ENCODE results near the gene SLC25A13. TPM values are rescaled to one million over a fixed set of nuclear protein-coding genes. Genes with fewer than 3 reads are reported as not detected.

SLC25A13 gene
- total RNA-seq, 1 experiment from 2014 or later = 77.2 TPM

- no peak for TF ChIP-seq ELF4 (CRISPR knock-in tag; IDR thresholded peaks at IDR 0.05; ENCODE audit: low read depth)
- no peak for TF ChIP-seq SOX15 (CRISPR knock-in tag; IDR thresholded peaks at IDR 0.05)
These were observed 9.3 kb upstream of the SLC25A13 start (continued) for GRCh38 chr7:96331233-96331632.

- H3K36me3 Mint-ChIP-seq = no peaks in the 10 kb centered on the region
- ChIA-PET CTCF (interaction anchor here (1.1 kb wide), 1 partner anchor 199 kb away, joined by 3 read pairs; no protein-coding TSS in a partner anchor), POLR2A (no interaction called here)
- peaks cover 14% of the 10 kb centered on the region for H3K9me3 Mint-ChIP-seq
- DNase-seq (ENCODE audit: low spot score) (no peak), ATAC-seq (no peak; the same call in 1 of the 2 replicates)
- no peak overlapping the region for H3K27ac Mint-ChIP-seq
- no peak overlapping the region for H3K4me3 Mint-ChIP-seq
- H3K4me1 Mint-ChIP-seq = peaks cover 7% of the 10 kb centered on the region; the same call in 1 of the 2 replicates
- peaks cover 3% of the 10 kb centered on the region; the same call in 1 of the 2 replicates for H3K27me3 Mint-ChIP-seq (ENCODE audit: low read depth)
- no peak for TF ChIP-seq ZMAT4 (CRISPR knock-in tag; IDR thresholded peaks at IDR 0.05)
- TF ChIP-seq ATF1 (CRISPR knock-in tag; IDR thresholded peaks at IDR 0.05) = no peak
- TF ChIP-seq SP1 (CRISPR knock-in tag; conservative IDR thresholded peaks at IDR 0.05) = no peak
- no peak for TF ChIP-seq MAX (CRISPR knock-in tag; IDR thresholded peaks at IDR 0.05)
- TF ChIP-seq CDX4 (CRISPR knock-in tag; IDR thresholded peaks at IDR 0.05; ENCODE audit: borderline replicate concordance) = no peak
- TF ChIP-seq NR3C1 (CRISPR knock-in tag; conservative IDR thresholded peaks at IDR 0.05; ENCODE audit: low read depth) = no peak
- TF ChIP-seq FOXP4 (CRISPR knock-in tag; IDR thresholded peaks at IDR 0.05) = no peak
These were observed 8.3 kb upstream of the SLC25A13 start for GRCh38 chr7:96330193-96330592.

GRCh38 chr7:96329241-96329640 is 7.3 kb upstream of the SLC25A13 start:
- ATAC-seq (no peak), DNase-seq (ENCODE audit: low spot score) (no peak)
- Mint-ChIP-seq H3K36me3 (no peaks in the 10 kb centered on the region), H3K9me3 (peaks cover 14% of the 10 kb centered on the region), H3K4me3 (no peak overlapping the region), H3K27me3 (ENCODE audit: low read depth) (peaks cover 3% of the 10 kb centered on the region; the same call in 1 of the 2 replicates), H3K4me1 (peaks cover 7% of the 10 kb centered on the region; the same call in 1 of the 2 replicates), H3K27ac (no peak overlapping the region)
- TF ChIP-seq PRRX2 (CRISPR knock-in tag; IDR thresholded peaks at IDR 0.05) = no peak
- ChIA-PET CTCF (no interaction called here), POLR2A (no interaction called here)

GRCh38 chr7:96328016-96328415 is 6.1 kb upstream of the SLC25A13 start:
- ATAC-seq = no peak
- H3K27me3 Mint-ChIP-seq (ENCODE audit: low read depth) = peaks cover 1% of the 10 kb centered on the region
- H3K4me1 Mint-ChIP-seq = peaks cover 7% of the 10 kb centered on the region; the same call in 1 of the 2 replicates
- no peak for TF ChIP-seq ZBTB21 (CRISPR knock-in tag; IDR thresholded peaks at IDR 0.05; ENCODE audit: borderline replicate concordance)
- no peak for TF ChIP-seq OVOL2 (CRISPR knock-in tag; IDR thresholded peaks at IDR 0.05; ENCODE audit: borderline replicate concordance)
- no peak for TF ChIP-seq ZBTB43 (CRISPR knock-in tag; IDR thresholded peaks at IDR 0.05)
- TF ChIP-seq ETV6 (CRISPR knock-in tag; IDR thresholded peaks at IDR 0.05) = no peak
- TF ChIP-seq CBFB (CRISPR knock-in tag; IDR thresholded peaks at IDR 0.05; ENCODE audit: low read depth) = no peak
- no peak overlapping the region for H3K4me3 Mint-ChIP-seq
- CTCF ChIA-PET = interaction anchor here (0.9 kb wide), 1 partner anchor 104 kb away, joined by 3 read pairs; no protein-coding TSS in a partner anchor
- POLR2A ChIA-PET = no interaction called here
- H3K27ac Mint-ChIP-seq = no peak overlapping the region
- DNase-seq (ENCODE audit: low spot score) = no peak
- no peaks in the 10 kb centered on the region for H3K36me3 Mint-ChIP-seq
- peaks cover 10% of the 10 kb centered on the region for H3K9me3 Mint-ChIP-seq
